Effector CD4-positive, alpha-beta T cell (primary cell): ENCODE results near the gene IER2.
A peak's percentile ranks its signal among the peaks of the same experiment; 100 is the strongest.

Experiments used
- DNase-seq: peaks from one replicate; pipeline ENCODE4 v3.0.0-alpha.2; 2020
- total RNA-seq: gene quantifications from one replicate; lab custom pipeline; 2026; lab: John Stamatoyannopoulos, UW

The IER2 gene, protein sequence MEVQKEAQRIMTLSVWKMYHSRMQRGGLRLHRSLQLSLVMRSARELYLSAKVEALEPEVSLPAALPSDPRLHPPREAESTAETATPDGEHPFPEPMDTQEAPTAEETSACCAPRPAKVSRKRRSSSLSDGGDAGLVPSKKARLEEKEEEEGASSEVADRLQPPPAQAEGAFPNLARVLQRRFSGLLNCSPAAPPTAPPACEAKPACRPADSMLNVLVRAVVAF
- 1,254 reads per million, percentile 99 among the genes with 10 or more reads in this experiment for total RNA-seq

GRCh38 chr19:13150187-13150930 is at the start of gene IER2, which contains the start of gene STX10:
TSS of gene IER2 (plus strand) at chr19:13150411. CDS start at chr19:13153187, 2,776 bp downstream.
TSS of gene STX10 (minus strand) at chr19:13150375. CDS start at chr19:13150173, 202 bp downstream.
- peak; percentile 91 for DNase-seq

DNA sequence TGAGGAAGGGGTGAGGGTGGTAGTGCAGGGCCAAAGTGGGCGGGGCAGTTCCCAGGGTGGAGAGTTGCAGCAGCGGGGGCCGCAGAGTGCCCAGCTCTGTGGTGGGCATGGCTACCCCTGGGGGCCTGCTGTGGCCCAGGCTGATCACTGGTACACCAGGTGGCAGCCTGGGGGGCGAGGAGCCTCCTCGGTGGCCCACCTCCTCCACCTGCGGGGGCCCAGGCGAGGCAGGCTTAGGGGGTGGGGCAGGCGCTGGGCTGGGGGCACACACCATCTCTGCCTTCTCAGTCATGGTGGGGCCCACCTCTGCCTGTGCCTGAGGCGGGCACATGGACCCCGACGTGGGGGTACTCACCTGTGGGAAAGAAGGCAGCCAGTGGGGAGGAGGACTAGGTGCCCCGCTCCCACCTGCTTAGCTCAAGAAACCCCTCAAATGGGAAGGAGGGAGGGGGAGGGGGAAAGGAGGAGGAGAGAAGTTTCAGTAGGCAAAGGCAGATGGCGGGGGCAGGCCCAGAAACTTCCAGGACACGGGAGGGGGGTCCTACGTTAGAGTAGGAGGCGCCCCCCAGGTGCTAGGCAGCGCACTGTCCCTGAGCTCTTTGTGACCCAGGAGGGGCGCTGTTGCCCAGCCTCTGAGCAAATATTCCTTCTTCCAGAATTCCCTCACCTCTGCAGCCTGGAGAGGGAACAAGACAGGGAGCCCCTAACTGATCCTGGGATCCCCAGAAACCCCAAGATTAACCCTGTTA is 49.2 kb upstream of the IER2 start:
- no peak for DNase-seq

GRCh38 chr19:13101590-13102415 is 48.4 kb upstream of the IER2 start:
- no peak for DNase-seq

- no peak for DNase-seq
Observed at GRCh38 chr19:13102416-13102665, 47.9 kb upstream of the IER2 start.

DNA sequence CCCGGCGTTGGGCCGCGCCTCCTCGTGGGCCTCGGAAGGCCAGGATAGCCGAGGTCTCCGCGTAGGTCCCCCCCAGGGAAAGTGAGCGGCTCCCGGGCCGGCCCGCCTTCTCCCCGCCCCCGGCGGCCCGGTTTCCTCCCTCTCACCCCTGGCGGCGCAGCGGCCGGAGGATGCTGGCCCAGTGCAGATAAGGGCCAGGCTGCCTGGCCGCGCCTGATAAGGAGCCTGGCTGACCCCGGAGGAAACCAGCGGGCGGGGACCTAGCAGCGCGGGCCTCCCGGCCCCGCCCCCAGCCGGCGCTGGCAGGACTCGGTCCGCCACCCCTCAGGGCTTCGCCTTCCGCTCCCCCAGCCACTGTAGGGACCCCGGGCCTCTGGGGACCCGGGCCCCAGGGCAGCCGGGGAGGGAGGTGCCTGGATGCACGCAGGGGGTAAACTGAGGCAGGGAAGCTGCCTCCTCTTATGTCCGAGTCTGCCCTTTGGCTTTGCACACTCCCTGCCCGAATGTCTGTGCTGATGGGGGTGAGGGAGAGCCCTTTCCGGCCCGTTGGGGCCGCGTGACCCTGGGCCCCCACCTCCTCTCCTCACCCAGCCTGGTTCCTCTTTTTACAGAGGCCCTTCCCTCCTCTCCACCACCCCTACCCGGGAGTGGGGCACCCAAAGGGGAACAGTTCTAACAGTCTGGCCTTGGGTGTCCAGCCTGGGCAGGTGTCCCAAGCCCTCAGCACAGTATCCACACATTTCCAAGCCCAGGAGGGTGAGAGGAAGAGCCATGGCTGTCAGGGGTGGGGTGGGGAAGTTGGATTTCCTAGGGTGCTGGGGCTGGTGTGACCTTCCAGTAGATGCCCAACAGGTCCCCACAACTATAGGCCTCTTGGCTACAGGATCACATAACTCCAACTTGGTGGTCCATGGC is 47.3 kb upstream of the IER2 start, which contains the start of gene LYL1:
Gene LYL1 (minus strand): TSS at position 193 of the 915 bp plus-strand sequence. CDS start 1,687 bp downstream, outside the sequence.
- DNase-seq = no peak

GRCh38 chr19:13103581-13104359 is 46.4 kb upstream of the IER2 start:
- DNase-seq = no peak

GRCh38 chr19:13104360-13104847 is 45.8 kb upstream of the IER2 start:
- peak; percentile 58 for DNase-seq

DNA sequence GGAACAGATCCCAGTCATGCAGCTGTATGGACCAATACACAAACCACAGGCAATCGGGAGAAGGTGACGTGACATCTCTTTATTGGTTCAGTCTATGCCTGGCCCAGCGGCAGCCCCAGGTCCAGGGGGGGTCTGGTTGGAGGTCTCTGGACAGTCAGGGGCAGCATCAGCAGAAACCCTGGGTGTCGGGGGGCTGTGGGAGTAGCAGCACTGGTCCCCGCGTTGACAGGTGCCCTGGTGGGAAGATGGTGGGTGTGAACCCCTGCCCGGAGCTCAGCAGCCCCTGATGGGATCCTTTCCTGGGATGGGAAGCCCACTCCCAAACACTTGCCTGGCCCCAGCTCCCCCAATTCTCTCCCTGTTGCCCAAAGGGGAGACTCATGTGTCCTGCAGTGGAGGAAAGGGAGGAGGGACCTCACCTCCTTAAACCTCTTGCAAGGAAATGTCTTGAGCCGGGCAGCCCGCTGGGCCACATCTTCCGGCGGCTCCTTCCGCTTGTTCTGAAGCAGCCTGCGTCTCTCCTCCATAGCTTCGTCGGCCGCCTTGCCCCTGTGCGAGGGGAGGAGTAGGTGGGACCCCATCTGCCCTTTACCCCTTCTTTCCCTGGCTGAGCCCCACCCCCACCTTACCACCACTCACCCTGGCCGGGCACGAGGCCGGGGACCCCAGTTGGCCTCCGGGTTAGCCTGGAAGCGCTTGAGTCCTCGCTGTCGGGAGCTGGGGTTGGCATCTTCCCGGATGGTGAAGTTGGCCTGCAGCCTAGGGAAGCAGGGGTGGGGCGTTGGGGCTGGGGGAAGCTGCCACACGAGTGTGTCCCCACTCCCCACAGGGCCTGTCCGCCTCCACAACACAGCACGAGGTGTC is 45.1 kb upstream of the IER2 start:
- DNase-seq = no peak

DNA sequence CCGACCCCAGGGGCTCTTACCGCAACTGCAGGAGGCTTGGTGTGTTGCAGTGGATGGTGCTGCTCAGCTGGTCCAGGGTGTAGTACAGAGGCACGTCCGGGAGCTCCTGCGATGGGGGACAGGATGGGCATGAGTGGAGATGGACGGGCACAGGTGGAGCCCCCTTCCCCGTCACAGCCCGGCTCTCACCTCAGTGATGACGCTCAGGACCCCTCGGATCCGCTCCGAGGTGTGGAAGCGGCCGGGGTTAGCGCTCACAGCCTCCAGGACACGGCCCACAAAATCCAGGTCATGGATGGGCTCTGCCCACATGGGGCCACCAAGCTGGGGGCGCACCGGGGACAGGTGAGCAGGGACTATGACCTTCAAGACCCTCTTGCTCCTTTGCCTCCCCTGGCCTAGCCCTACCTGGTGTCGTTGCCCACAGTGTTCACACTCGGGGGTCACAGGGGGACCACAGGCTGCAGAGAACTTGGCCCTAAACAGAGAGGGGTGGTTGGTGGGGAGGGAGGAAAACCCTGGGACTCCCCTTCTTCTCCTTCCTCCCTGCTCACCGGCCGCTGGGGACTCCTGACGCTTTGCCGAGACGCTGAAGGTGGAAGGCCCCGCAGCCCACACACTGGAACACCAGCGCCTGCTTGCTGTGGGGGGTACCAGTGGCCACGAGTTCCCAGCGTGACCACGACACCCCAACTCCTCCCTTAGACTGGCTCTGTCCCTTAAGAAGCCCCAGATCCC is 40.7 kb upstream of the IER2 start:
- no peak for DNase-seq

DNA sequence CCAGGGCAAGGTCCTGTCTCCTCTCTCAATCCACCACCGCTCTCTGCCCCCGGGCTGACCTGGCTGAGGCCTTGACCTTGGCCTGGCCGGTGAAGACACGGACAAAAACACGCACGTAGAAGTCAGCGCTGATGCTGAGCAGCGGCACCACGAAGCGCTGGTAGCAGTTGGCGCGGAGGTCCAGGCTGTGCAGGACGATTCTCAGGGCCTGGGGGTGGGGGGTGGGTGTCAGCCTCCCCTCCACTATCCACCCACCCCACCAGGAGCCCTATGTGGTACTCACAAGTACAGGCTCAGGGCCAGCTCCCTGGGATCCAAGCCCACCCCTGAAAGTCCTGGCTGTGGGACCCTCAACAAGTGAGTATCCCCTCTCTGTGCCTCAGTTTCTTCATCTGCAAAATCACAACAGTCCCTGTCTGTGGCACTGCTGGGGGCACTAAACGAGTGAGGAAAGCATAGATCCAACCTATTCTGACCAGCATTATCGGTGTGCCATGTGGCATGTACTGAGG is 40.1 kb upstream of the IER2 start:
- no peak for DNase-seq

DNA sequence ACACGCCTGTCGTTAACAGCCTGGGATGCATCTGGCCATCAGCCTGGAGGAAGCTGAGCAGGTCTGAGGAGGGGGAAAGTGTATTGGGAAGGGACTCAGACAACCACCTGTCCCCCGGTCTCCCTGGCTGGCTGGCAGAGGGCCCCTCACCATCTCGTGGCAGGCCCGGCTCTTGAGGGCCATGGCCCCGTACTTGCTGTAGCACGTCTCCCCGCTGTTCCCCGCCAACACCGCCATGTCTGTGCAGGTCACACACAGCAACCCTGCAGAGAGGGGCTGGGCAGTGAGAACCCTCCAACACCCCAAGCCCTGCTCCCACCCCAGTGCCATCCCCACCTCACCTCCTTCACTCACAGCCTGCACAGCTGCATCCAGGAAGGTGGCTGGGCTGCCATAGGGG is 37.7 kb upstream of the IER2 start:
- no peak for DNase-seq

GRCh38 chr19:13115936-13116281 is 34.3 kb upstream of the IER2 start:
- no peak for DNase-seq

DNA sequence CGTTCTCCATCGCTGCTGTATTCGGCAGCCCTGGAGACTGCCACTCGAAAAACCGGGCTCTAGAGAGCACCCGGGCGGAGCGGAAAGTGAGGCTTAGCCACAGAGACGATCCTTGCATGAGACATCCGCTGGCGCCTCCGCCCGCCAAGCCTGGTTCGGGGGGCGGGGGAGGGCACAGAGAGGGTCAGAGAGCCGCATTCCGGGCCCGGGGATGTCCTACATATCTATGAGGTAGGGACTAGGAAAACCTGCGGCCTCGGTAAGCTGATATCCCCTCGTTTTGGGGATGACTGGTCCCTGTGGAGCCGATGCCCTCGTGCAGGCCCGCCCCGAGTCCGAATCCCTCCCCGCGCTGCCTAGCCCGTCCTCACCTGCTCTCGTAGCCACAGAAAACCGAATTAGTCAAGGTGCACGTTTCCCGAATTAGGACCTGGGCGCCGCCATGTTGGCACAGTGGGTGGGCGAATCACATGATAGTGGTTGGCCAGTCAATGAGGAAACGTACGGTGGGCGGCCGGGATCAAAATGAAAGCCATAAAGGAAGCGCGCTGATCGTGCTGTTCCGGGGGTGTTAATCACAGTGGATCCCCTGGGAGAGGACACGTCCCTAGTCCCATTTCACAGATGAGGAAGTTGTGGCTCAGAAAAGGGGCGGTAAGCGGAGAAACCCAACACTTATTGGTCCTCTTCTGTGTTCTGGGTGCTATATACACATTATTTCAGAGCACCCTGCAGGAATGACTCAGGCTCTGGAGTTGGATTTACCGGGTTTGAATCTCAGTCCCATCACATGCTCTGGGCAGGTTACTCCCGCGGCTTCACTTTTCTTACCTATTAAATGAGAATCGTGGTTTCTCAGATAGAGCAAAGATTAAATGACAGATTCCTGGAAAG is 33.7 kb upstream of the IER2 start, which contains the start of gene TRMT1:
Gene TRMT1 (minus strand): TSS at position 459 of the 894 bp plus-strand sequence. CDS start 341 bp downstream, at position 118.
- peak; percentile 88 for DNase-seq

- no peak for DNase-seq
Observed at GRCh38 chr19:13117176-13117771, 32.9 kb upstream of the IER2 start.

DNA sequence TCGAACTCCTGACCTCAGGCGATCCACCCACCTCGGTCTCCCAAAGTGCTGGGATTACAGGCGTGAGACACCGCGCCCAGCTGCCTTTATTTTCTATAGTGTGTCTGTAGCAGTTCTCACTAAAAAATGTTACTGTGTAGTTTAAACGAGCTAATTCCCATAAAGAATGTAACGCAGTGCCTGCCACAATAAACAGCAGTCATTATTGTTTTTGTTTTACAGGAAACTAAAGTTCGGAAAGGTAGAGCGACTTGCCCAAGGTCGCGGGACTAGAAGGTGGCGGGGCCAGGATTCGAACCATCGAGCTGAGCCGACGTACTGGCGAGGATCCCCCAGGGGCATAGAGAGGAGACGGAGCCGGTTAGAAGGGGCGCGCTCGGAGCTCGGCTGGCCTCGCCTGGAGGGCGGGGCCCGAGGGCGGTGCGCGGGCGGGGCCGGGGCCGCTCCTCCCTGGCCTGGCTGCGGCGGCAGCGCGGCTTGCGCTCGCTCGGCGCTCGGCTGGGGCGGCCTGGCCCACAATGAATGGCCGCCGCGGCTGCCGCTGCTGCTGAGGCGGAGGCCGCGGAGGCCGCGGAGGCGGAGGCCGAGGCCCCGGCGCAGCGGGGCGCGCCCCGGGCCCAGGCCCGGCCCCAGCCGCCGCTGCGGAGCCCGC is 32.3 kb upstream of the IER2 start, which contains the start of gene NACC1:
Gene NACC1 (plus strand): TSS at position 493 of the 652 bp plus-strand sequence. CDS start 16,944 bp downstream, outside the sequence.
- DNase-seq = peak; percentile 79
